Keratinocyte (primary cell): ENCODE measurements around the gene SDK2. TPM values are rescaled to one million over a fixed set of nuclear protein-coding genes. Genes with fewer than 3 reads are reported as not detected.

Experiments used
- DNase-seq: peaks from one replicate; pipeline ENCODE4 v3.0.0-alpha.2; 2011; ENCODE audit warnings: low read depth, missing footprints, low spot score
- FAIRE-seq: peaks from 2 replicates; lab custom pipeline; 2011; peaks lifted over from hg19 to GRCh38; lab: Jason Lieb, UNC
- H2AFZ ChIP-seq: 2 replicates; pipeline ENCODE4 v1.6.0; 2012; ENCODE audit warnings: low read length, control low read depth, inconsistent platforms; ENCODE audit not compliant: control insufficient read depth
- H3K27ac ChIP-seq: 2 replicates; pipeline ENCODE4 v1.5.1; 2011; ENCODE audit warnings: low read length; ENCODE audit not compliant: control insufficient read depth, insufficient read depth
- H3K27me3 ChIP-seq: 3 replicates; pipeline ENCODE4 v1.6.0; 2011; ENCODE audit warnings: low read length; ENCODE audit not compliant: control insufficient read depth, insufficient read depth; ENCODE audit errors: extremely low read depth
- H3K36me3 ChIP-seq, 2 experiments: 2 replicates in 1 of 2; 3 replicates in 1 of 2; pipeline ENCODE4 v1.5.1; 2011; ENCODE audit warnings: low read length in 2 of 2, mild to moderate bottlenecking in 1 of 2; ENCODE audit not compliant: control insufficient read depth in 2 of 2, insufficient read depth in 2 of 2; ENCODE audit errors: extremely low read depth in 1 of 2
- H3K4me1 ChIP-seq: 3 replicates; pipeline ENCODE4 v1.5.1; 2011; ENCODE audit warnings: low read length; ENCODE audit not compliant: control insufficient read depth, insufficient read depth; ENCODE audit errors: extremely low read depth
- H3K4me2 ChIP-seq: 3 replicates; pipeline ENCODE4 v1.6.0; 2011; ENCODE audit warnings: low read depth, low read length; ENCODE audit not compliant: control insufficient read depth, insufficient read depth; ENCODE audit errors: extremely low read depth
- H3K4me3 ChIP-seq, 3 experiments: fragments of 200-600 bp in 1 of 3; sonication (generic) in 1 of 3; 2 replicates in 2 of 3; 3 replicates in 1 of 3; pipeline ENCODE4 v1.5.1; 2011 to 2016; ENCODE audit warnings: low read length in 3 of 3, mild to moderate bottlenecking in 3 of 3, control low read depth in 2 of 3, inconsistent platforms in 1 of 3, low read depth in 1 of 3, mixed read lengths in 1 of 3, mixed run types in 1 of 3, moderate library complexity in 1 of 3; ENCODE audit not compliant: control insufficient read depth in 2 of 3, insufficient read depth in 2 of 3; ENCODE audit errors: extremely low read depth in 1 of 3
- H3K79me2 ChIP-seq: 2 replicates; pipeline ENCODE4 v1.6.0; 2012; ENCODE audit warnings: low read length; ENCODE audit not compliant: control insufficient read depth, insufficient read depth
- H3K9ac ChIP-seq: 3 replicates; pipeline ENCODE4 v1.6.0; 2011; ENCODE audit warnings: low read length; ENCODE audit not compliant: control insufficient read depth, insufficient read depth; ENCODE audit errors: extremely low read depth
- H3K9me1 ChIP-seq: 3 replicates; pipeline ENCODE4 v1.6.0; 2011; ENCODE audit warnings: low read length; ENCODE audit not compliant: control insufficient read depth, insufficient read depth; ENCODE audit errors: extremely low read depth
- H3K9me3 ChIP-seq: 2 replicates; pipeline ENCODE4 v1.5.1; 2012; ENCODE audit warnings: low read depth, low read length; ENCODE audit not compliant: control insufficient read depth
- H4K20me1 ChIP-seq: 3 replicates; pipeline ENCODE4 v1.6.0; 2011; ENCODE audit warnings: low read length; ENCODE audit not compliant: control insufficient read depth, insufficient read depth; ENCODE audit errors: extremely low read depth
- CTCF ChIP-seq, 3 experiments: IDR thresholded peaks in 1 of 3; conservative IDR thresholded peaks in 1 of 3; optimal IDR thresholded peaks in 1 of 3; 2 replicates in 2 of 3; 3 replicates in 1 of 3; pipeline versions ENCODE3 to v1.5.1; 2011; ENCODE audit warnings: low read length in 3 of 3, mild to moderate bottlenecking in 3 of 3, moderate library complexity in 2 of 3, control low read depth in 1 of 3, inconsistent platforms in 1 of 3; ENCODE audit not compliant: insufficient read depth in 2 of 3; ENCODE audit errors: extremely low read depth in 1 of 3
- EZH2 ChIP-seq: IDR thresholded peaks from one replicate; pipeline ENCODE4 v1.6.1; 2012; ENCODE audit warnings: inconsistent platforms, mild to moderate bottlenecking, low read length, moderate library complexity
- dilution Hi-C: fragments of 300-500 bp; cut with MboI; formaldehyde crosslinking; loops from one replicate; pipeline ENCODE4 v1.7.0; 2020; ENCODE audit warnings: low sequenced_read_pairs; ENCODE audit not compliant: extremely low pct_ligation_motif_present
- polyA plus RNA-seq, 5 experiments: library from polyadenylated mRNA; depleted of rRNA in 3 of 5; stranded (reverse) in 3 of 5; stranded (forward) in 1 of 5; unstranded in 1 of 5; fragments of >200 nt; gene quantifications; 1 replicate in 1 of 5; 2 replicates in 3 of 5; 3 replicates in 1 of 5; pipeline versions ENCODE4 v1.2.1 to v1.2.3, GENCODE V29; 2011 to 2012; ENCODE audit warnings: missing spikeins in 2 of 5, low read depth in 1 of 5, low replicate concordance in 1 of 5

SDK2 gene
- polyA plus RNA-seq, 1 donor (not counting 4 experiments of a cell fraction or from before 2014, with no cell fraction given), result 1.8 TPM

- no peak overlapping the region for H3K4me2 ChIP-seq
- no peaks in the 10 kb centered on the region for H3K4me1 ChIP-seq
- H4K20me1 ChIP-seq, result no peaks in the 10 kb centered on the region
- H3K9me1 ChIP-seq, result no peaks in the 10 kb centered on the region
- H3K9ac ChIP-seq, result no peak overlapping the region
- no peak overlapping the region for H3K27ac ChIP-seq
- H2AFZ ChIP-seq, result no peak overlapping the region
- H3K27me3 ChIP-seq, result no peaks in the 10 kb centered on the region
- no peak for FAIRE-seq
- no peaks in the 10 kb centered on the region for H3K79me2 ChIP-seq
- H3K9me3 ChIP-seq, result no peaks in the 10 kb centered on the region
- no peak for DNase-seq
- H3K36me3 ChIP-seq, result no peaks in the 10 kb centered on the region
- no peak overlapping the region for H3K4me3 ChIP-seq
- TF ChIP-seq EZH2 (no peak), CTCF (optimal IDR thresholded peaks at IDR 0.05 in 1 of 3, IDR thresholded peaks at IDR 0.05 in 1 of 3, conservative IDR thresholded peaks at IDR 0.05 in 1 of 3; ENCODE audit: extremely low read depth in 1 of 3, insufficient read depth in 2 of 3, low read length in 3 of 3) (no peak)
- dilution Hi-C loops, result no loop called here
These were observed 123.9 kb downstream of the SDK2 start for GRCh38 chr17:73520369-73520761.

- FAIRE-seq (no peak), DNase-seq (no peak)
- H3K27me3 ChIP-seq, result no peaks in the 10 kb centered on the region
- no peaks in the 10 kb centered on the region for H4K20me1 ChIP-seq
- H3K79me2 ChIP-seq, result no peaks in the 10 kb centered on the region
- no peak overlapping the region for H3K9ac ChIP-seq
- TF ChIP-seq EZH2, result no peak
- TF ChIP-seq CTCF (optimal IDR thresholded peaks at IDR 0.05 in 1 of 3, IDR thresholded peaks at IDR 0.05 in 1 of 3, conservative IDR thresholded peaks at IDR 0.05 in 1 of 3; ENCODE audit: extremely low read depth in 1 of 3, insufficient read depth in 2 of 3, low read length in 3 of 3), result no peak
- H3K4me1 ChIP-seq, result no peaks in the 10 kb centered on the region
- H3K9me1 ChIP-seq, result no peaks in the 10 kb centered on the region
- H3K36me3 ChIP-seq, result no peaks in the 10 kb centered on the region
- no peaks in the 10 kb centered on the region for H3K9me3 ChIP-seq
- H3K4me3 ChIP-seq, result no peak overlapping the region
- H2AFZ ChIP-seq, result no peak overlapping the region
- no peak overlapping the region for H3K27ac ChIP-seq
- H3K4me2 ChIP-seq, result no peak overlapping the region
- dilution Hi-C loops, result no loop called here
These were observed 124.4 kb downstream of the SDK2 start for GRCh38 chr17:73519714-73520368.
